ENCODE measurements around the gene NBAS.

The NBAS gene

DNA sequence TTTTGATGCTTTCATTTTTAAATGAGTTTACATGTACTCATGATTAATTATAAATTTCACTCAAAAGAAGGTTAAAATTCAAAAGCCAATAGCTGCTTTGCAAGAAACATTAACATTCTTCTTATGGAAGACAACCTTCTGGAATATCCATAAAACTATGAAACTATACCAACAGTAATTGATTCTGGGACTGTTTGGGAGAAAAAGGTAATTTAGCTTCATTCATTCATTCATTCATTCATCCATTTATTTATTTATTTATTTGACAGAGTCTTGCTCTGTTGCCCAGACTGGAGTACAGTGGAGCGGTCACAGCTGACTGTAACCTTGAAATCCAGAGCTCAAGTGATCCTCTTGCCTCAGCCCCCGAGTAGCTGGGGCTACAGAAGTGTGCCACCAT, 110.3 kb downstream of the NBAS start:
- H3K27ac ChIP-seq (ENCODE audit: low read depth, low read length, poor library complexity, severe bottlenecking): no peak overlapping the region
- TF ChIP-seq EZH2 (IDR thresholded peaks at IDR 0.05; ENCODE audit: borderline replicate concordance, low read length): no peak
- TF ChIP-seq, protein P1, sequence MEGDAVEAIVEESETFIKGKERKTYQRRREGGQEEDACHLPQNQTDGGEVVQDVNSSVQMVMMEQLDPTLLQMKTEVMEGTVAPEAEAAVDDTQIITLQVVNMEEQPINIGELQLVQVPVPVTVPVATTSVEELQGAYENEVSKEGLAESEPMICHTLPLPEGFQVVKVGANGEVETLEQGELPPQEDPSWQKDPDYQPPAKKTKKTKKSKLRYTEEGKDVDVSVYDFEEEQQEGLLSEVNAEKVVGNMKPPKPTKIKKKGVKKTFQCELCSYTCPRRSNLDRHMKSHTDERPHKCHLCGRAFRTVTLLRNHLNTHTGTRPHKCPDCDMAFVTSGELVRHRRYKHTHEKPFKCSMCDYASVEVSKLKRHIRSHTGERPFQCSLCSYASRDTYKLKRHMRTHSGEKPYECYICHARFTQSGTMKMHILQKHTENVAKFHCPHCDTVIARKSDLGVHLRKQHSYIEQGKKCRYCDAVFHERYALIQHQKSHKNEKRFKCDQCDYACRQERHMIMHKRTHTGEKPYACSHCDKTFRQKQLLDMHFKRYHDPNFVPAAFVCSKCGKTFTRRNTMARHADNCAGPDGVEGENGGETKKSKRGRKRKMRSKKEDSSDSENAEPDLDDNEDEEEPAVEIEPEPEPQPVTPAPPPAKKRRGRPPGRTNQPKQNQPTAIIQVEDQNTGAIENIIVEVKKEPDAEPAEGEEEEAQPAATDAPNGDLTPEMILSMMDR (IDR thresholded peaks at IDR 0.05; ENCODE audit: low read length): no peak
- no peak overlapping the region for H3K4me3 ChIP-seq (ENCODE audit: low read depth, low read length, poor library complexity, severe bottlenecking)
- H3K9me2 ChIP-seq (ENCODE audit: low read depth, low read length): no peaks in the 10 kb centered on the region
- peaks cover 7% of the 10 kb centered on the region; the same call in 1 of the 2 replicates for H3K36me3 ChIP-seq (ENCODE audit: insufficient read depth, low read length)
- no peaks in the 10 kb centered on the region for H3K9me3 ChIP-seq (ENCODE audit: low read length)
- H2AFZ ChIP-seq (ENCODE audit: low read length): no peak overlapping the region
- no peak overlapping the region for H3K4me2 ChIP-seq (ENCODE audit: low read length)
- no peaks in the 10 kb centered on the region for H3F3A ChIP-seq (ENCODE audit: insufficient read depth, low read length)
- H3K79me2 ChIP-seq (ENCODE audit: insufficient read depth, low read length): no peaks in the 10 kb centered on the region
- no peaks in the 10 kb centered on the region for H3K27me3 ChIP-seq (ENCODE audit: insufficient read depth, low read length)
- H3K4me1 ChIP-seq (ENCODE audit: insufficient read depth, low read length, severe bottlenecking): no peaks in the 10 kb centered on the region
- no peaks in the 10 kb centered on the region for H4K20me1 ChIP-seq (ENCODE audit: insufficient read depth, low read length)
- H3K9ac ChIP-seq (ENCODE audit: low read length): no peak overlapping the region

GRCh38 chr2:15449556-15450236, 111.4 kb downstream of the NBAS start:
- no peak overlapping the region for H2AFZ ChIP-seq (ENCODE audit: low read length)
- H3K9me2 ChIP-seq (ENCODE audit: low read depth, low read length): no peaks in the 10 kb centered on the region
- no peaks in the 10 kb centered on the region for H3K79me2 ChIP-seq (ENCODE audit: insufficient read depth, low read length)
- peaks cover 7% of the 10 kb centered on the region; the same call in 1 of the 2 replicates for H3K36me3 ChIP-seq (ENCODE audit: insufficient read depth, low read length)
- H3K4me2 ChIP-seq (ENCODE audit: low read length): no peak overlapping the region
- no peaks in the 10 kb centered on the region for H3K9me3 ChIP-seq (ENCODE audit: low read length)
- no peak overlapping the region for H3K4me3 ChIP-seq (ENCODE audit: low read depth, low read length, poor library complexity, severe bottlenecking)
- TF ChIP-seq, protein P1 (IDR thresholded peaks at IDR 0.05; ENCODE audit: low read length): no peak
- TF ChIP-seq EZH2 (IDR thresholded peaks at IDR 0.05; ENCODE audit: borderline replicate concordance, low read length): no peak
- no peaks in the 10 kb centered on the region for H3K27me3 ChIP-seq (ENCODE audit: insufficient read depth, low read length)
- H3K4me1 ChIP-seq (ENCODE audit: insufficient read depth, low read length, severe bottlenecking): no peaks in the 10 kb centered on the region
- no peak overlapping the region for H3K27ac ChIP-seq (ENCODE audit: low read depth, low read length, poor library complexity, severe bottlenecking)
- no peaks in the 10 kb centered on the region for H4K20me1 ChIP-seq (ENCODE audit: insufficient read depth, low read length)
- H3F3A ChIP-seq (ENCODE audit: insufficient read depth, low read length): no peaks in the 10 kb centered on the region
- no peak overlapping the region for H3K9ac ChIP-seq (ENCODE audit: low read length)

- H3K36me3 ChIP-seq (ENCODE audit: insufficient read depth, low read length): peaks cover 7% of the 10 kb centered on the region; the same call in 1 of the 2 replicates
- H2AFZ ChIP-seq (ENCODE audit: low read length): no peak overlapping the region
- no peaks in the 10 kb centered on the region for H3F3A ChIP-seq (ENCODE audit: insufficient read depth, low read length)
- no peaks in the 10 kb centered on the region for H3K79me2 ChIP-seq (ENCODE audit: insufficient read depth, low read length)
- no peak overlapping the region for H3K4me2 ChIP-seq (ENCODE audit: low read length)
- H3K9me3 ChIP-seq (ENCODE audit: low read length): no peaks in the 10 kb centered on the region
- no peaks in the 10 kb centered on the region for H3K27me3 ChIP-seq (ENCODE audit: insufficient read depth, low read length)
- H4K20me1 ChIP-seq (ENCODE audit: insufficient read depth, low read length): no peaks in the 10 kb centered on the region
- H3K9ac ChIP-seq (ENCODE audit: low read length): no peak overlapping the region
- TF ChIP-seq, protein P1 (IDR thresholded peaks at IDR 0.05; ENCODE audit: low read length): no peak
- no peak for TF ChIP-seq EZH2 (IDR thresholded peaks at IDR 0.05; ENCODE audit: borderline replicate concordance, low read length)
- H3K27ac ChIP-seq (ENCODE audit: low read depth, low read length, poor library complexity, severe bottlenecking): no peak overlapping the region
- no peaks in the 10 kb centered on the region for H3K9me2 ChIP-seq (ENCODE audit: low read depth, low read length)
- H3K4me3 ChIP-seq (ENCODE audit: low read depth, low read length, poor library complexity, severe bottlenecking): no peak overlapping the region
- no peaks in the 10 kb centered on the region for H3K4me1 ChIP-seq (ENCODE audit: insufficient read depth, low read length, severe bottlenecking)
Measured at GRCh38 chr2:15448250-15448839, 112.8 kb downstream of the NBAS start.

Data from OCI-LY1 (cell line).